GM10847 (cell line): Measurements from ENCODE around the gene EGFL7.

ENCODE experiments used
- POLR2A ChIP-seq: IDR thresholded peaks from 2 replicates; pipeline ENCODE4 v1.6.1; 2011; ENCODE audit not compliant: insufficient read length; ENCODE audit errors: extremely low read depth

EGFL7 gene

DNA sequence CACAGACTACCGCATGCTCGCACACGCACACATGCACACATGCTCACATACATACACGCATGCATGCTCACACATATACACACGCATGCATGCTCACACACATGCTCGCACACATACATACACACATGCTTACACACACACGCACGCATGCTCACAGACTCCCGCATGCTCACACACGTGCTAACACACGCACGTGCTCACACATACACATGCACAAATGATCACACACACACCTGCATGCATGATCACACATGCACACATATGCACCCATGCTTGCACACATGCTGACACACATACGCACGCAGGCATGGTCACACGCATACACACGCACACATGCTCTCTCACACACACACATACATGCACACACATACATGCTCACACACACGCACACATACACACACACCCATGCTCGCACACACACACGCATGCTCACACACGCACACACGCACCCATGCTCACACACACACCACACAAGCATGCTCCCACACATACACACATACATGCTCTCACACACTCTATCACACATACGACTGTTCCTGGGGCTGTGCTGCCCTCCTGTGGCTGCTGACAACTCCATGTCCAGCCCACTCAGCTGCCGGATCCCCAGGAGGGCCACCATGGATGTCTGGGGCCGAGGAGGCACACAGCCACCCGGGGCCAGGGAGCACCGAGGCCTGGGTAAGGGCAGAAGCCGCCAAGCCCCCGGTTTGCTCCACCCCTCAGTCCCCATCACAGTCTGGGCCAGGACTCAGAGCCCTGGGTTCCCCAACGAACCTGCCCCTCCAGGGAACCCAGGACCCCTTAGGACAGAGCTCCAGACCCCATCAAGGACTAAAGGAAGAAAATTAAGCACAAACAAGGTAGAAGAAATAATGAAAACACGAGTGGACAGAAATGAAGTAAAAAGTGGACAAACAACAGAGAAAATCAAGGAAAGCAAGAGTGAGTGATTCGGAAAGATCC, 31.4 kb upstream of the EGFL7 start:
- TF ChIP-seq POLR2A: no peak

- TF ChIP-seq POLR2A: no peak
These were observed 27.8 kb upstream of the EGFL7 start for GRCh38 chr9:136634904-136635303.

GRCh38 chr9:136640171-136641111, 22.3 kb upstream of the EGFL7 start:
- no peak for TF ChIP-seq POLR2A

- TF ChIP-seq POLR2A: no peak
These were observed 20.2 kb upstream of the EGFL7 start for GRCh38 chr9:136642439-136642921.

- no peak for TF ChIP-seq POLR2A
These were observed 18.9 kb upstream of the EGFL7 start for GRCh38 chr9:136643596-136644342.

GRCh38 chr9:136644343-136644592, 18.4 kb upstream of the EGFL7 start:
- TF ChIP-seq POLR2A: no peak

DNA sequence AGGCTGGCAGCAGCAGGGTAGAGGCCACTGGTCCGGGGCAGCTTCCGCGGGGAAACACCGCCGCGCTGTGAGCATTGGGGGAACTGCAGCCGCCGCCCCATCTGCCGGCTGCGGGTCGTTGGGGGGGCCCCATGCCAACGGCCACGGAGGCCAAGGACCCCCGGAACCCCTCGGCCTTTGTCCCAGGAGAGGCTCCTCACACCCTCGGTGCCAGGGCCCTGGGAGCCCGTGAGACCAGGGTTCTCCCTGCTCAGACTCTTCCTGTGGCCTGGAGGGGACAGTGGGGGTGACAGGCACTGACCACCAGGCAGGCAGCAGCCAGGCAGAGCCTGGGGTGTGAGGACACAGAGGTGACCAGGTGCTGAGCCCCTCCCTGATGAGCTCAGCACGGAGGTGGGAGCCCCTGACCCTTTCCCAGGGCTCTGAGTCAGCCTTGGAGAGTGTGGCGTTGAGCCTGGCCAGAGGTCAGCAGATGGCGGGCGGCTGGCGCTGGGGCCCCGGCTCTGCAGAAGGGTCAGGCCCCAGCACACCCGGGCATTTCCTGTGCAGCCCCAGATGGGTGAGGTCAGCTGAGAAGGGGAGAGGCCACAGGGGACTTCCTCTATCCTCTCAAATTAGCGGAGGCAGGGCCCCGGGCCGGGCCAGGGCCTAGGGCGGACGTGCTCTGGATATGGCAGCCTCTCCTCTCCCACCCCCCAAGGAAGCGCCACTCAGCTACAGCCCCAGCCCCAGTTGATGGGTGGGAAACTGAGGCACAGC, 17.9 kb upstream of the EGFL7 start:
- TF ChIP-seq POLR2A: no peak

DNA sequence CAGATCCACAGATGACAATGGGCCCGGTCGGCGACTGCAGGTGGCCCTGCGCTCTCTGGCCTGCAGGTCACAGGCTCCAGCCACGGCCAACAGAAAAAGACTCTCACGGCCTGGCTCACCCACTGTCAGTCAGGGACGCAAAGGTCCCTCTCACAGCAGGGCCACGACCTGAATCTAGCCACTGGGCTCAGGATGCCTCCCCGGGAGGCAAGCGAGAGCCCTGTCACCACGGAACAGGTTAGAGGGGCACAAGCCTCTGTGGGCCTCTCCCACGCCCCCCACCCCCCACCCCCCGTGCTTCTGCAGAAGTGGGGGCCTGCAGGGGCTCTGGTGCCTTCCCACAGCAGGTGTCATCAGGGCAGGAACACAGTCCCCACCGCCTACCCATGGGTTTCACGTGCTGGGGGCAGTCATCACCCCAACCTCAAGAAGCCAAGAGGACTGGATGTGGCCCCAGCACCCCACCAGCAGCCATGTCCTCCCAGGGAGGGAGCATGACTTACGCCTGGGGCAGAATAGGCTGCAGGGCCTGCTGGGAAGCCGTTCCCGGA, 17.3 kb upstream of the EGFL7 start:
- no peak for TF ChIP-seq POLR2A

DNA sequence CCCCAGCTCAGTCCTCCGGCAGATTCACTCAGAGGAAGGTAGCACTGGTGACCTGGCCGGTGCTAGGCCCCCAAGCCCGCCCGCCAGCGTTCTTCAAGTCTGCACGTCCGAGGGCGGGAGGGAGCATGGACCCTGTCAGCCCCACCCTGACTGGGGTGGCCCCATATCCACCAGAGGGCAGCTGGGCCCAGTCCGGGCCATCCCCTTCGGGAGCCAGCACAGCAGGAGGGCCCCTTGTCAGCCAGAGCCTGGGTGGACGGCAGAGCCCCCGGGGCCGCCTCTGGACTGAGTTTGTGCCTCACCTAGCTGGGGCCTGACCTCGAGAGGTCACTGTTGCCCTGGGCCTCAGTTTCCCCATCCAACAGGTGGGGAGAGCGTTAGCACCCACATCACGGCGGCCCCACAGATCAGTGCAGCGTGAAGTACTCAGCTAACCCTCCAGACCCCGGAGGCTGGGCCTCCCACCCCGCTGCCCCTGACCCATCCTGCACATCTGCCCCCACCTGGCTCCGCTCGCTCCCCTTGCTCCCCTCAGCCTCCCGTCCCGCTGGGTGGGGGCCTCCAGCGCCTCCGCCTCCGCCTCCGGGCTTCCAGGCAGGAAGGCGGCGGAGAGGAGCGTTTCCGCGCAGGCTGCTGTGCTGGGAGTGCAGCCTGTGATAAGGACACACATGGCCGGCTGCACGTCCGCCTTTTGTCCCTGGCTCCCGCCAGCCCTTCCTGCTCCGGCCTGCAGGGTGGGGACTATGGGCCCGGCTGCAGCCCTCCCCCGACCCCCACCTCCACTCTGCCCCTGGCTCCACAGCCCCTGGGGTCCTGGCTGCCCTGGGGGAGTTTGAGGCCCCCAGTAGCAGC, 16.6 kb upstream of the EGFL7 start:
- TF ChIP-seq POLR2A: no peak

GRCh38 chr9:136646827-136647711, 15.6 kb upstream of the EGFL7 start:
- no peak for TF ChIP-seq POLR2A

DNA sequence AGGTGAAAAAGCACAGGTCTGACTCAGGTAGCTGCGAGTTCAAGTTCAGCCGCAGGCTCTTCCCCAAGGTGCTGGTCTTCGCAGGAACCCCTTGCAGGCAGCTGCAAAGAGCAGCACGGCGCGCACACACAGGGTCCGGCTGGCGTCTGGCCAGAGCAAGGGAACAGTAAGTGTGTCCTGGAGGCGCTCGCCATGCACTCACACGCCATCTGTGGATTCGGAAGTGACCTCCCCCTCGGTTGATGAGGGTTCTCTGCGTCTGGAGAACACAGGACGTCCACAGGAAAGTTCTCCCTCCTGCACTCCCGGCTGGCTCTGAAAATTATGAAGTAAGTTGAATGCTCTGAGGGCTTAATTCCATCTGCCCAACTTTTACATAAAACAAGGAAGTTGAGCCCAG, 14.0 kb upstream of the EGFL7 start:
- TF ChIP-seq POLR2A: no peak

DNA sequence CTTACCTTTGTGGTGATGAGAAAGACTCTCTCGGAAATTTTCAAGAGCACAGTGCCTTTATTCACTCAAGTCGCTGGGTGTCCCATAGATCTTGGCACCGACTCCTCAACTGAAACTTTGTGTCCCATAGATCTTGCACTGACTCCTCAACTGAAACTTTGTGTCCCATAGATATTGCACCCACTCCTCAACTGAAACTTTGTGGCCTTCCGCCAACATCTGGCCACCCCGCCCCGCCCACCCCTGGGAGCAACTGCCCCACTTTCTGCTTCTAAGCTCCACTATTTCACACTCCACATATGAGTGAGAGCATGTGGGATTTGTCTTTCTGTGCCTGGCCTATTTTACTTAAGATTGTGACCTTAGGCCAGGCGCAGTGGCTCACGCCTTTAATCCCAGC, 12.7 kb upstream of the EGFL7 start:
- TF ChIP-seq POLR2A: no peak
